Effector CD4-positive, alpha-beta T cell (primary cell): ENCODE data around the gene EXOC6.
A peak's percentile ranks its signal among the peaks of the same experiment; 100 is the strongest.

Experiments used
- DNase-seq: peaks from one replicate; pipeline ENCODE4 v3.0.0-alpha.2; 2020

The EXOC6 gene

DNA sequence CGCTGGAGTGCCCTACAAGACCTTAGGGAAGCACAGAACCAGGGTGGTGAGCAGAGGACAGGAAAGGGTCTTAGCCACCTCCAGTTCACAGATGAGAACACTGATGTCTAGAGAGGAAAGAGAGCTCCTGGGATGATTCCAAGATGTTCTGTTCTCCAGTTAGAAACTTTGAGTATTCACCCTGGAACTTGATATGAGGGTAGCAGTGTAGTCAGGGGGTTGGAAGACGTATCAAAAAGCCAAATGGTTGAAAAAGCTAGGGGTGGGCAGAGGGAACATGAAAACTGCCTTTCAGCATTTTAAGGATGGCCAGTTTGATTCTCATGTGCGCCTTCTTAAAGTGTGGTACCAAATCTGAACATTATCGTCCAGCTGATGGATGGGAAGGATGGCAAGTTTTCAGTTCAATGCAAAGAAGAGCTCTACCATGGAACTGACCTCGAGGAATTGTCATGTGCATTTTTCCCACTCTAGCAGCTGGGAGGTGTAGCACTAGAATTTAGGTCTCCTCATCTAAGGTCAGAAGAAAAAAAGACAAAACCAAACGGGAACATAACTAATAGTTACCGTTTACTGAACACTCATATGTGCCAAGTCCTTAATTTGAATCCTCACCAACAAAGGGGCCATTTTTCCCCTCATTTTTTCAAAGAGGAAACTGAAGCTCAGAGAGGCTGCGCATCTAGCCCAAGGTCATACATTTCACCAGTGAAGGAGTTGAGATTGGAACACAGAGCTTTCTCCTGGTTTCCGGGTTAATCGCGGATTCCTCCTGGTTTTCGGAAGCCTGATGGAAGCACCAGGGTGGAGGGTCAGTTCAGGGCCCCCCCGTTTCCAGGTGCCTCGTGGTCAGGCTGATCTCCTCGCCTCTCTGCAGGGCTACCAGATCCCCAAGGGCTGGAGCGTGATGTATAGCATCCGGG is 219.4 kb downstream of the EXOC6 start:
- DNase-seq, result no peak

DNA sequence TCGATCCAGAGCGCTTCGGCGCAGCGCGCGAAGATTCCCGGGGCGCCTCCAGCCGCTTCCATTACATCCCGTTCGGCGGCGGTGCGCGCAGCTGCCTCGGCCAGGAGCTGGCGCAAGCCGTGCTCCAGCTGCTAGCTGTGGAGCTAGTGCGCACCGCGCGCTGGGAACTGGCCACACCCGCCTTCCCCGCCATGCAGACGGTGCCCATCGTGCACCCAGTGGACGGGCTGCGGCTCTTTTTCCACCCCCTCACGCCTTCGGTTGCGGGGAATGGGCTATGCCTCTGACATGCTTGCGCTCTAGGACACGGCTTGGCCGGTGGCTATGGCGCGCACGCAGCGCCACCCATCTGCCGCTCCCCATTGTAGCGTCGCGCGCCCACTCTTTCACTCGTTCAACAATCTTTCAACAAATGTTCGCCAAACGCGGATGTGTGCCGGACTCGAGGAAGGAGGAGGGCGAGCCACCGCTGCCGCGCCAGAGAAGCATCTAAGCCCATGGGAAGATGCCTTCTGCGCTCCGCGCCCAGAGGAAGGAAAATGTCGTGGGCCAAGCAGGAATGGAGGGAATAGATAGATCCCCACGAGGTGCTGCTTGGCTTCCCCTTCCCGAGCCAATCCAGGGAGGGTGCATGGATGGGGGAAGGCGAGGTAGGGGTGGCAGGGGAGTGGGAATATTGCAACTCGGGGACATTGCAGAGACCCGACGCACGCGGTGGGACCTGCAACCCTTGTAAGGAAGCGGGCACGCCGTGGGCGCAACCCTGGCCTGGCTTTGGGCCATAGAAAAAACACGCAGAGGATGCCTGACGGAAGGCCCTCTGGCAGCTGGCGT is 220.3 kb downstream of the EXOC6 start:
- no peak for DNase-seq

DNA sequence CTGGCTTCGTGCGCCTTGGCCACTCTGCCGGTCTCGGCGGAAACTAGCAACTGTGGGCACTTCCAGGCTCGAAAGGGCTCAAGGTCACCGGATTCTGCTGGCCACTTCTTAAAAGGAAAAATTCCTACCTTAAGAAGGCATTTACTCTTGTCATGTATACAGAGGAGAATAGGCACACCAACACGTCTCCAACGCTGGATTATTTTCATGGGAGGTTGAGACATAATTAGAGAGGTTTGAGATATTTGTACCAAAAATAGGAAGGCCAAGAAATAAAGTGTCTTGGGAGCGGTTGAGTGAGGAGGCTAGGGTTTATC is 220.9 kb downstream of the EXOC6 start:
- no peak for DNase-seq

DNA sequence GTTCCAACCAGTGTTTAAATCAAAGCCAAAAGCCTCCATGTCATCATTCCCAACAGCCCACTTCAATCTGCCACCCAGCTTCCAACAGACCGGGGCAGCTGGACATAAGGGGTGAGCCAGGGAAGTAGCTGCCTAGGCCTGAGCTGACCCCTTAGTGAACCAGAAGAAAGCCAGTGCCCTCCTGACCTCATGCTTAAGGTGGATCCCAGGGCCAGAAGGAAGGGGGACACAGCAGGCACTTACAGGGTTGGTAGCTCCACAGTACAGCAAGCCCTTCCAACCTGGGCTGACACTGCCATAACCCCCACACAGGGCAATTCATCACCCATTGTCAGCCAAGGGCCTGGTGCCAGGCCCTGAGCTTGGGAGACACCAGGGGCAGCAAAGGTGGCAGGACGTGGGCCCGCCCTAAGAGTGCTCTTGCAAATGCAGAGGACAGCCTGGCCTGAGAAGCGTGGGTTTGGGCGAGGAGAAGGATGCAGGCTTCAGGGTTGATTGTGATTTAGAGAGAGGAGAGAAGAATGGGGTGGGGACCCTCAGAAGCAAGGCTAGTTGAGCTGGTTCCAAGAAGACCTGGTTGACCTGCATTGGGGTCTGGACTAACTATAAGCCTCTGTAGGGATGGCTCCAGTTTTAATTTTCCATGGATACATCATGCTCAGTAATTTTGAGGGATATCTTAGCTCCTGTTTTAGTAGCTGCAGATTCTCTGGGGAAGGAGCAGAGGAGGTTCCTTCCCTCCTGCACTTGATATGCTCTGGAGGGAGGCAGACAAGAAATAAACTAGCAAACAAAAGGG is 222.3 kb downstream of the EXOC6 start:
- no peak for DNase-seq

DNA sequence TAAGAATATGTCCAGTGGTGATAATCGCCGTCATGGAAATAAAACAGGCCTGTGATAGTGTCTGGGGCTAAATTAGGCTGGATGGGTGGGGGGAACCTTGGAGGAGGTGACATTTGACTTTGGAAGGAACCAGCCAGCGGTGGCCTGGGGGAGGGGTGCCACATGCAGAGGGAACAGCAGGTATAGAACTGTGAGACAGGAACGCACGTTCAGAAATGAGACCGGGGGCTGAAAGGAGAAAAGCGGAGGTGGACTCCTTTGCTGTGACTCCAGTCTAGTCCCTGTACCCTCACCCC is 222.8 kb downstream of the EXOC6 start:
- no peak for DNase-seq

- DNase-seq, result no peak
Observed at GRCh38 chr10:93071674-93072224, 223.4 kb downstream of the EXOC6 start.

DNA sequence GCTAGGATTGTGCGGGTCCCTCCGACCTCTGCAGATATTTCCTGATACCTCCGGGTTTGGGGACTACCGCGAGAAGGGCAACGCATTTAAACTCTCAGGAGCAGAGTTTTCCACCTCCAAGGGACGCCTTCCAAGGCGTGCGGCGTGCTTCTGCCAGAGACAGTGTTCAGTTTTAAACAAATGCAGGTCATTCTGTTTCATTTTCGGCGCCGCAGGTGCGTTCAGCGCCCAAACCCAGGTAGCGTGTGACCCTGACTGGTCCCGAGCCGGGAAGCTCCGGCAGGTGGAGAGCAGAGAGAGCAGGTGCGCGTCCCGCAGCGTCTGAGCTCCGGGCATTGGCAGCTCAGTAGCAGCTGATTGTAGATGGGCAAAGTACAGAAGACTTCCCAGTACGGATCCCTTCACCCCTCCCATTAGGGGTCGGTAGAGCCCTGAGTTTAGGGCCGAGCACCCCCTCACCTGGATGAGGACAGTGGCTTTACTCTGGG is 223.9 kb downstream of the EXOC6 start:
- no peak for DNase-seq

DNA sequence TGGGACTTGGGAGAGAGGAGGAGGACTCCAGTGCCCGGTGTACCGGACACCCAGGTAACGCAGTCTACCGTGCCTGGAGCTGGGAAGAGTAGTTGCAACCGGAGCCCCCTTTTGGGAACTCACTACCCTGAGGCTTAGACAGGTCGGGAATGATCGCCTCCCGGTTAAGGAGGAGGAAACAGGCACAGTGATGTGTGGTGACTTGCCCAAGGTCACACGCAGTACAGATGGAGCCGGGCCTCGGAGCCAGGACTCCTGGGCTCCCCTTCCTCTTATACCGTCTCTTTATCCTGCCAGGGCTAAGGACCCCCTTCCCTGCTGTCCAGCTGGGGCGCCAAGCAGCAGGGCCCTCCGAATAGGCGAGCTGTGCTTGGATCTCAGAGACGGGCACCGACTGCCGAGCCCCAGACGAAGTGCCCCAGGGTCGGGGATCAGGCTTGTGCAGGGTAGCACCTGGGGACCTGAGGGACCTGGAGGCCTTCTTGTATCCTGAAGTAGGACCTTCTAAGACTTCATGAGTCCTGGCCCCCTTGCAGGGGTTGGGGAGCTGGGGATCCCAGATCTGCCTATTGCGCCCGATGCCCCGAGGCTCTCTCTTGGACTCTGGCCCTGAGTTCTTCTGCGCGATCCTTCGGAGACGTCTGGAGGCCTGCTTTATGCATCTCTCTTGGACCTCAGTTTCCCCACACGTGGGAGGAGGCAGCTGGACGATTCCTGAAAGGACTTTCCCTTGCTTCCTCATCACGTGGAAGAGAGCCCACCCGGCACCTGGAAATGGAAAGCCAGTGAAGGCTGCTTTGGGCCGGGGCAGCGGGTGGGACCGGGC is 224.6 kb downstream of the EXOC6 start:
- DNase-seq, result no peak

- DNase-seq, result no peak
Observed at GRCh38 chr10:93073539-93074146, 225.3 kb downstream of the EXOC6 start, which contains the start of gene CYP26A1. Gene CYP26A1 (plus strand): TSS chr10:93073893. CDS start chr10:93073935, 42 bp downstream.

GRCh38 chr10:93074147-93074596 is 225.9 kb downstream of the EXOC6 start:
- DNase-seq, result no peak

- no peak for DNase-seq
Observed at GRCh38 chr10:93074597-93075368, 226.5 kb downstream of the EXOC6 start.

DNA sequence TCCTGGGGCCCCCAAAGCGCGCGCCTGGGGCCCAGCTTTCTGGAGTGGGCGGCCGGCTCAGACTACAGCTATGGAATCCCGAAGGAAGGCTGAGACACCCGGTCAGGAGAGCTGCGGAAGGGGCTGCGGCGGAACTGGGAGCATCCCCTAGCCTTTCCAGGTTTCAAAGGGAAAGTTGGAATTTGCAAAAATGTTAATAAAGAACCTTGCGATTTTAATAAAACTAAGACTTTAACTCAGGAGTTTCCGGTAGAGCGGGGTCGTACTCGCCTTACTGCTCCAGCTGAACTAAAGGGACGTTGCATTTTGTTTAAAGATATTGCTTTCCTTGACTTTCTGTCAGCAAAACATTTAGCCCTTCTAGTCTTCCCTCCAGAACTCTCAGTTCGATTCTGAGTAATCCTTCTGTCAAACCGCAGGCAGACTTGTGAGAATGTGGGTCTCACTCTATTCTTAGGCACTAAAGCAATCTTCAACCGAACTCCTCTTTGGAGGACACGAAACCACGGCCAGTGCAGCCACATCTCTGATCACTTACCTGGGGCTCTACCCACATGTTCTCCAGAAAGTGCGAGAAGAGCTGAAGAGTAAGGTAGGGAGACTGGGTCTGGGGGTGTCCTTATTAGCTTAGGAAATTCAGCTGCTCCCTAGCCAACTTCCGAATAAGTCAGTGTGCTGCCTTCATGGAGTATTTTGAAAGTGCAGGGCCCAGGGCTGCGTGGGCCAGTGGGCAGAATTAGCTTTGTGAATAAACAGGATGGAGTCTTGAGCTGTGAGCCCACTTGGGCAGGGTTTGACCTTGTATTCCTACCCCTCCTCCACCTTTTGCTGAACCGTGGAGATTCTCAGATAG is 227.3 kb downstream of the EXOC6 start:
- no peak for DNase-seq

DNA sequence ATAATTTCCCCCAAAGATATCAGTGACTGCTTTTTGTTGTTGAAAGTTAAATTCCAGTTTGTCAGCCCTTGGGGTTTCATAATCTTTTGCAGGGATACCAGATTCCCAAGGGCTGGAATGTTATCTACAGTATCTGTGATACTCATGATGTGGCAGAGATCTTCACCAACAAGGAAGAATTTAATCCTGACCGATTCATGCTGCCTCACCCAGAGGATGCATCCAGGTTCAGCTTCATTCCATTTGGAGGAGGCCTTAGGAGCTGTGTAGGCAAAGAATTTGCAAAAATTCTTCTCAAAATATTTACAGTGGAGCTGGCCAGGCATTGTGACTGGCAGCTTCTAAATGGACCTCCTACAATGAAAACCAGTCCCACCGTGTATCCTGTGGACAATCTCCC is 228.6 kb downstream of the EXOC6 start:
- no peak for DNase-seq

DNA sequence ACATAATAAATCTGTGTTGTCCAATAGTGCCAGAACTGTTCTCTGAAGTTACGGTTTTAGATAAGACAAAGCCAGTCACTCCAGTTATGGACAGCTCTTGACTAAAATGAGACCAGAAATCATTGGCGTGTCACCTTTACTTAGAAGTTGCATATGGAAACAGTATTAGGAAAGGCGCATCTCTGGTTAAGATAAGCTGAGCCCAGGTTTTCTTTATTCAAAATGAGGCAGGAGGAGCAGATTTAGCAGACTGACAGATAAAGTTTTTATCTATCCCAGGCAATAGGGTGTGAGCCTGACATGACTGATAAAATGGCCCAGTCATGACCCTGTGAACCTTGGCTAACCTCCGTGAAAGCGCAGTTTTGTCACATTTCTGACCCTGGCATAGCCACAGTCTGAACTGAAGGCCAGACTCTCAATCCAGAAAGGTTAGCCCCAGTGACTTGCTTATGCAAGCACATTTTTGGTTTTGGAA is 229.6 kb downstream of the EXOC6 start:
- DNase-seq, result no peak

DNA sequence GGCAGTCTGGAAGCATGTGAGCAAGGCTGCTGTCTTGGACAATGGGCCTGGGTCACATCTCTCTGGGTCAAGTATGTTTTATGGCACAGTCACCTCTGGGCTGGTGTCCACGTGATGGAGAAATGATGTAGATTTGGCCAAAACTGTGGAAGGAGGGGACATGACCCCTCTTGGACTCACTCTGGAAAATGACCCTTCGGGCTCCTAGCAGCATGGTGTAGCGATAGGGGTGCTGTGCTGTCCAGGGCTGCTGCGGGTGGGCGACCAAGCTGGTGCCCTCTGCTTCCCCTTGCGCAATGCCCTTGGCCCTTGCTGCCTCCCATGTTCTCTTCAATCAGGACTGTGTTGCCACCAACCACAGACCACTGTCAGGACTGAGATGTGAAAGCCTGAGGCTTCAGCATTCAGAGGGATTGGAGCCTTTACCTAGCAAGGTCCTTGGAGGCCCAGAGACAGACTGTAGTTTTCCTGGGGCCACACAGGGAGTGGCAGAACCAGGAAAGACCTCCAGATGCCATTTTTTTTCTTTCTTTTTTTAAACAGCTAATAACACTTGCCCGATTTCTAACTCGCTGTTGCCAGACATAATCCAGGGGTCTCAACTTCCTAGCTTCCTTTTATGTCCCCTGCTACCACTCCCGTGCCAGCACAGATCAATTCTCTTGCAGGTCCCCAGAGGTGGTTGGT is 231.5 kb downstream of the EXOC6 start:
- DNase-seq, result no peak

DNA sequence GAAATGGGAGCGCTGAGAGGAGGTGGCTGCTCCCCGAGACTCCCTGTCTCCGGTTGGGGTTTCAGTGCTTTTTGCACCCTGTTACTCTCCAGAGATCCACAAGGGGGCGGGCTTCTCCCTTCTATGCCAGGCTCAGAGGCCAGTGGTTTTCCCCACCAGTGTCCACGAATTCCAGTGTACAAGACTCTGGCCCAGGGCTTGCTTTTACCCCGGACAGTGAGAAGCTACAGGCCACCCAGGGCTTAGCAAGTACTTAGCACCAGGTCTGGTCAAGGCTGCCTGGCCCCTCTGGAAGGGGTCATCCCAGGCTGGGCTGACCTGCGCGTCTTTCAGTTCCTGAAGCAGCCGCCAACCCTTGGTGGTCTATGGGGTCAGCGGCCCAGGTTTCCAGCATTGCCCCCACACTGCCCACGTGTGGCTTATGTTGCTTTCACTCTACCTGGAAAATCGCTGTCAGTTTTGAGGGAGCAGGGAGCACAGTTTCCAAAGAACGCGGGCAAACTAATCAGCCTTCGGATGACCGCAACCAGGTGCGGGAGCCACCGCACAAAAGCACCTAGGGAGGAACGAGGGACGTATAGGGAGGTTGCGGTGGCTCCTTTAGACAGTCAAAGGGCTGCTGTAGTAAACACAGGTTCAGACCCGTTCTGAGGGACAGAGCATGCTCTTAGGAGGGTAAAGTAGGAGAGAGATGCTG is 232.2 kb downstream of the EXOC6 start:
- DNase-seq, result peak; percentile 22

GRCh38 chr10:93081318-93081717 is 233.0 kb downstream of the EXOC6 start:
- no peak for DNase-seq

DNA sequence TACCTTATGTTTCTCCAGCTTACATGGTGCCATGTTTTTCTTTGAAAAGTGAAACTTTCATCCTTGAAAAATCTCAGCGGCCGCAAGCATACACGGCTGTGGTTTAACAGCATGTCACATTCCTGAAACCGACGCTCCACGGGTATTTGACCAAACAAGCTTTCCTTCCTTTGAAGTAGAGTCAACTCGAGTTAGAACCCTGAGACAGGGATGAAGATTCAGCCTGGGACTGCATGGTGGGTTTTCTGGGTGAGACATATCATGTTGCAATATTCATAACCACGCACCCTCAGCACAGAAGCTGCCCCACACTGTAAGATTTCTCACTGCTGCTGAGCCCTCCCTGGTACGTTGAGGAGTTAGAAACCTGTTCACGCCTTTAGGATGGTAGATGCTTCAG is 233.5 kb downstream of the EXOC6 start:
- DNase-seq, result no peak
